Measurements from ENCODE around the gene CDH13.

Gene CDH13

GRCh38 chr16:83629836-83630235, 1003.1 kb downstream of the CDH13 start:
- no peak for TF ChIP-seq CTCF (IDR thresholded peaks at IDR 0.05; ENCODE audit: low read length, missing control alignments)
- DNase-seq (ENCODE audit: low read depth) = no peak
- H3K4me3 ChIP-seq (replicated peaks; ENCODE audit: low read depth, low read length) = no peak overlapping the region

DNA sequence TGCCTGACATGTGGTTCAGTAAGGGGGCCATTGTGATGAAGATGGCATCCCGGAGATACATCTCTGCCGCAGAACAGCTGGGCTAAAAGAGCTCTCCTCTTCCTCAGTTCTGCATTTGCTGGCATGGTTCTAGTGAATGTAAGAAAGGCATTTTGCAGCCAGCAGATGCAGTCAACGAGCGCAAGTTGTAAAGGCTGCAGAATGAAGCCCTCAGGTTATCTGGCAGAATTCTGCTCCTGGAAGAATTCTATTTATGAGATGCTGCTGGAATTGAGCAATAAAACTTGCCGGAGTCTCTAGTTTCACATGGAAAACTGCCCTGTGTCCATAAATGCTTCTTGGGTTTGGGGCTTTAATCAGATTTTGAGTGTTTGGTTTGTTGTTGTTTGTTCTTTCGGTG, 1004.2 kb downstream of the CDH13 start:
- no peak for TF ChIP-seq CTCF (IDR thresholded peaks at IDR 0.05; ENCODE audit: low read length, missing control alignments)
- H3K4me3 ChIP-seq (replicated peaks; ENCODE audit: low read depth, low read length) = no peak overlapping the region
- no peak for DNase-seq (ENCODE audit: low read depth)

DNA sequence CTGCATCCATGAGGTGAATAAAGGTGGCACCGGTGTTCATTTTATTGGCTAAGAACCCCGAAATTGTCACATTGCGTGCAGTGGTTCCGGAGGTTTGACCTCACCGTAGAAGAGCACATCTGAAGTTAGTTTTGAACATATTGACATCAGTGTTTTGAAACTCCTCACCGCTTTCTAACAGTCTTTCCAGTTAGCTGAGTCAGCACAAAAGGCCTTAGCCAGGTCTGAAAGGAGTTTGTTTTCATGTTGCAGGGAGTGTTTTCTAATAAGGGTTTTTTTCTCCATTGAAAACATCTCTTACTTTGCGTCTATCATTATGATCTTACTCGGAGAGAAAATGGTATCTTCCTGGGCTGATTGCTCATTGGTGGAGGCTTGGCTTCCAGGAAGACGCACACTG, 1006.5 kb downstream of the CDH13 start:
- no peak for DNase-seq (ENCODE audit: low read depth)
- no peak for TF ChIP-seq CTCF (IDR thresholded peaks at IDR 0.05; ENCODE audit: low read length, missing control alignments)
- no peak overlapping the region for H3K4me3 ChIP-seq (replicated peaks; ENCODE audit: low read depth, low read length)

GRCh38 chr16:83648347-83648746, 1021.6 kb downstream of the CDH13 start:
- H3K4me3 ChIP-seq (replicated peaks; ENCODE audit: low read depth, low read length) = no peak overlapping the region
- no peak for TF ChIP-seq CTCF (IDR thresholded peaks at IDR 0.05; ENCODE audit: low read length, missing control alignments)
- DNase-seq (ENCODE audit: low read depth) = no peak

- no peak for TF ChIP-seq CTCF (IDR thresholded peaks at IDR 0.05; ENCODE audit: low read length, missing control alignments)
- H3K4me3 ChIP-seq (replicated peaks; ENCODE audit: low read depth, low read length) = no peak overlapping the region
- no peak for DNase-seq (ENCODE audit: low read depth)
These were observed 1025.1 kb downstream of the CDH13 start for GRCh38 chr16:83651871-83652270.

DNA sequence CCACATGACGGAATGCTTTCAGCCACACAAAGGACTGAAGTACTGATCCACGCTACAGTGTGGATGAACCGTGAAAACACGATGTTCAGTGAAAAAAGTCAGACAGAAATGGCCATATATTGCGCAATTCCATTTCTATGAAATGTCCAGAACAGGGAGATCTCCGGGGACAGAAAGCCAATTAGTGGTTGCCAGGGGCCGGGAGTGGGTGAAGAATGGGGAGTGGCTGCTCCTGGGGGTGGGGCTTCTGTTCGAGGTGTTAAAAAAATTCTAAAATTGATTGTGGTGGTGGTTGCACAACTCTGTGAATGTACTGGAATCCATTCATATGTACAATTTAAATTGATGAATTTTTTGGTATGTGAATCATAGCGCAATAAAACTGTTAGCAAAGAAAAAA, 1026.2 kb downstream of the CDH13 start:
- no peak for TF ChIP-seq CTCF (IDR thresholded peaks at IDR 0.05; ENCODE audit: low read length, missing control alignments)
- no peak overlapping the region for H3K4me3 ChIP-seq (replicated peaks; ENCODE audit: low read depth, low read length)
- DNase-seq (ENCODE audit: low read depth) = peak; percentile 3

- H3K4me3 ChIP-seq (replicated peaks; ENCODE audit: low read depth, low read length) = no peak overlapping the region
- DNase-seq (ENCODE audit: low read depth) = peak; percentile 51
- no peak for TF ChIP-seq CTCF (IDR thresholded peaks at IDR 0.05; ENCODE audit: low read length, missing control alignments)
These were observed 1027.0 kb downstream of the CDH13 start for GRCh38 chr16:83653785-83654184.

Data from fibroblast of pulmonary artery (primary cell).